Astrocyte (in vitro differentiated cells and primary cell): Measurements from ENCODE around the gene USP13.

Source experiments
- CTCF ChIP-seq: IDR thresholded peaks from 2 replicates; pipeline ENCODE4 v1.5.1; 2011; ENCODE audit warnings: low read depth, mild to moderate bottlenecking, inconsistent platforms, low read length, moderate library complexity; ENCODE audit not compliant: insufficient read depth
- EZH2 ChIP-seq: IDR thresholded peaks from 2 replicates; pipeline ENCODE4 v1.6.1; 2012; ENCODE audit warnings: mild to moderate bottlenecking, low read length, inconsistent platforms; ENCODE audit not compliant: insufficient read depth

GRCh38 chr3:179681492-179682263 lies 28.8 kb downstream of the USP13 start:
- TF ChIP-seq CTCF = no peak
- no peak for TF ChIP-seq EZH2
